GM23338 (cell line): ENCODE measurements around the gene CERS3. TPM values are rescaled to one million over a fixed set of nuclear protein-coding genes. Genes with fewer than 3 reads are reported as not detected.

Experiments used
- ATAC-seq: fragments of 200-7000 bp; cut with Tn5 transposase; 3 replicates; pipeline ENCODE4 v1.9.1; 2020
- DNase-seq: peaks from one replicate; pipeline ENCODE4 v3.0.0-alpha.2; 2015; ENCODE audit warnings: low spot score
- H2AFZ ChIP-seq: fragments of 200-600 bp; sonication (generic); 2 replicates; pipeline ENCODE4 v1.8.0; 2016; ENCODE audit warnings: antibody characterized with exemption, mild to moderate bottlenecking, moderate library complexity
- H3F3A ChIP-seq: fragments of 200-600 bp; sonication (generic); replicated peaks from 2 replicates; pipeline ENCODE4 v1.8.0; 2017; ENCODE audit warnings: antibody characterized with exemption, mixed run types, low read depth
- H3K27ac ChIP-seq: fragments of 200-600 bp; sonication (generic); 2 replicates; pipeline ENCODE4 v1.6.1; 2016; ENCODE audit warnings: low read depth
- H3K27me3 ChIP-seq: fragments of 200-600 bp; sonication (generic); 2 replicates; pipeline ENCODE4 v1.8.0; 2016; ENCODE audit warnings: mild to moderate bottlenecking, mixed run types, moderate library complexity; ENCODE audit not compliant: insufficient read depth
- H3K36me3 ChIP-seq: fragments of 200-600 bp; sonication (generic); 2 replicates; pipeline ENCODE4 v1.8.0; 2016; ENCODE audit warnings: mild to moderate bottlenecking; ENCODE audit not compliant: insufficient read depth
- H3K4me1 ChIP-seq: fragments of 200-600 bp; sonication (generic); 2 replicates; pipeline ENCODE4 v1.8.0; 2016; ENCODE audit warnings: mild to moderate bottlenecking, moderate library complexity; ENCODE audit not compliant: insufficient read depth
- H3K4me2 ChIP-seq: fragments of 200-600 bp; sonication (generic); 2 replicates; pipeline ENCODE4 v1.7.1; 2017; ENCODE audit warnings: mixed run types
- H3K4me3 ChIP-seq: fragments of 200-600 bp; sonication (generic); 2 replicates; pipeline ENCODE4 v1.6.1; 2016; ENCODE audit warnings: mixed run types
- H3K79me2 ChIP-seq: fragments of 200-600 bp; sonication (generic); replicated peaks from 2 replicates; pipeline ENCODE4 v1.8.0; 2017; ENCODE audit warnings: mild to moderate bottlenecking; ENCODE audit not compliant: insufficient read depth
- H3K9me2 ChIP-seq: fragments of 200-600 bp; sonication (generic); 2 replicates; pipeline ENCODE4 v1.8.0; 2017; ENCODE audit not compliant: insufficient read depth
- H4K20me1 ChIP-seq: fragments of 200-600 bp; sonication (generic); replicated peaks from 2 replicates; pipeline ENCODE4 v1.8.0; 2017; ENCODE audit warnings: mild to moderate bottlenecking; ENCODE audit not compliant: insufficient read depth
- H3K27ac Mint-ChIP-seq: 2 replicates; pipeline ENCODE4 v1.8.0; 2020; ENCODE audit warnings: inconsistent platforms, mild to moderate bottlenecking, moderate library complexity, mixed read lengths
- H3K27me3 Mint-ChIP-seq: 3 replicates; pipeline ENCODE4 v1.8.0; 2022; ENCODE audit warnings: low read depth, mild to moderate bottlenecking, moderate library complexity, mixed read lengths, inconsistent platforms; ENCODE audit not compliant: insufficient read depth, poor library complexity
- H3K36me3 Mint-ChIP-seq: 3 replicates; pipeline ENCODE4 v1.8.0; 2021; ENCODE audit warnings: low read depth, mild to moderate bottlenecking, inconsistent platforms, moderate library complexity, mixed read lengths
- H3K4me1 Mint-ChIP-seq: 3 replicates; pipeline ENCODE4 v1.8.0; 2020; ENCODE audit warnings: mild to moderate bottlenecking, inconsistent platforms, mixed read lengths
- H3K4me3 Mint-ChIP-seq: 3 replicates; pipeline ENCODE4 v1.8.0; 2021; ENCODE audit warnings: moderate library complexity, mild to moderate bottlenecking, inconsistent platforms, mixed read lengths
- H3K9me3 Mint-ChIP-seq: 3 replicates; pipeline ENCODE4 v1.8.0; 2020; ENCODE audit warnings: moderate library complexity, mild to moderate bottlenecking, inconsistent platforms, mixed read lengths
- CREB1 ChIP-seq: fragments of 250-450 bp; sonication (Bioruptor Pico); IDR thresholded peaks from 2 replicates; pipeline ENCODE4 v1.5.0; 2020; ENCODE audit warnings: low read depth, mild to moderate bottlenecking, moderate library complexity
- ETS1 ChIP-seq: IDR thresholded peaks from 2 replicates; pipeline ENCODE4 v1.6.1; 2016; ENCODE audit warnings: antibody characterized with exemption
- EZH2 ChIP-seq: fragments of 200-600 bp; sonication (generic); IDR thresholded peaks from one replicate; pipeline ENCODE4 v1.8.0; 2017; ENCODE audit warnings: antibody characterized with exemption, mild to moderate bottlenecking, low read depth; ENCODE audit not compliant: unreplicated experiment
- EZH2phosphoT487 ChIP-seq: fragments of 200-600 bp; sonication (generic); IDR thresholded peaks from one replicate; pipeline ENCODE4 v1.8.1; 2018; ENCODE audit warnings: antibody characterized with exemption; ENCODE audit not compliant: unreplicated experiment
- JUNB ChIP-seq: IDR thresholded peaks from one replicate; pipeline ENCODE4 v1.6.1; 2016; ENCODE audit warnings: antibody characterized with exemption; ENCODE audit not compliant: unreplicated experiment
- NANOG ChIP-seq: IDR thresholded peaks from 2 replicates; pipeline ENCODE4 v1.6.1; 2016; ENCODE audit warnings: antibody characterized with exemption, borderline replicate concordance
- POLR2AphosphoS5 ChIP-seq: IDR thresholded peaks from 2 replicates; pipeline ENCODE4 v1.6.1; 2016; ENCODE audit warnings: antibody characterized with exemption, low read depth
- STAT1 ChIP-seq: IDR thresholded peaks from one replicate; pipeline ENCODE4 v1.6.1; 2016; ENCODE audit warnings: antibody characterized with exemption; ENCODE audit not compliant: unreplicated experiment
- ZNF114 ChIP-seq: fragments of 250-450 bp; sonication (Bioruptor Pico); IDR thresholded peaks from 2 replicates; pipeline ENCODE4 v1.5.0; 2020; ENCODE audit warnings: mild to moderate bottlenecking, moderate library complexity
- ZNF331 ChIP-seq: fragments of 250-450 bp; sonication (Bioruptor Pico); IDR thresholded peaks from 2 replicates; pipeline ENCODE4 v1.5.0; 2020; ENCODE audit warnings: low read depth, mild to moderate bottlenecking, moderate library complexity
- ZNF462 ChIP-seq: fragments of 250-450 bp; sonication (Bioruptor Pico); IDR thresholded peaks from 2 replicates; pipeline ENCODE4 v1.5.0; 2020; ENCODE audit warnings: mild to moderate bottlenecking, moderate library complexity
- polyA plus RNA-seq: library from polyadenylated mRNA; unstranded; fragments of >200 nt; fragmentation: Nextera tagmentation; extraction: Ambion mirVana; gene quantifications from 2 replicates; pipeline ENCODE4 v1.2.1, GENCODE V29; 2016
- total RNA-seq: library from RNA; depleted of rRNA; stranded (reverse); fragments of >200 nt; shearing (Covaris generic); gene quantifications from 2 replicates; pipeline ENCODE4 v1.2.3, GENCODE V29; 2014
- TF ChIP-seq, protein P1 (sequence below): IDR thresholded peaks from one replicate; pipeline ENCODE4 v1.6.1; 2018; ENCODE audit warnings: antibody characterized with exemption; ENCODE audit not compliant: unreplicated experiment
- TF ChIP-seq, protein P2 (sequence below), 2 experiments: fragments of 200-600 bp in 1 of 2; sonication (generic) in 1 of 2; conservative IDR thresholded peaks; 2 replicates each; pipeline versions ENCODE4 v1.5.1 to v1.6.1; 2016 to 2017; ENCODE audit warnings: antibody characterized with exemption in 2 of 2, low read depth in 2 of 2, mild to moderate bottlenecking in 2 of 2, moderate library complexity in 1 of 2

Gene CERS3
- total and polyA plus RNA-seq, 2 experiments from 2014 or later = 1.8 to 2.2 TPM

GRCh38 chr15:100454148-100454547, 74.6 kb downstream of the CERS3 start:
- no peak for DNase-seq
- Histone ChIP-seq H2AFZ (no peak overlapping the region), H3K27ac (no peak overlapping the region), H3K36me3 (peaks cover 19% of the 10 kb centered on the region; the same call in 1 of the 2 replicates), H3K27me3 (no peaks in the 10 kb centered on the region), H3K4me1 (no peaks in the 10 kb centered on the region), H3K4me3 (no peak overlapping the region), H3F3A (no peaks in the 10 kb centered on the region), H4K20me1 (no peaks in the 10 kb centered on the region), H3K4me2 (no peak overlapping the region), H3K79me2 (no peaks in the 10 kb centered on the region), H3K9me2 (no peaks in the 10 kb centered on the region)
- Mint-ChIP-seq H3K27me3 (peaks cover 2% of the 10 kb centered on the region), H3K27ac (no peak overlapping the region), H3K4me1 (no peaks in the 10 kb centered on the region), H3K9me3 (peaks cover 27% of the 10 kb centered on the region), H3K36me3 (peaks cover 11% of the 10 kb centered on the region; the same call in 2 of the 3 replicates), H3K4me3 (no peak overlapping the region)
- TF ChIP-seq EZH2phosphoT487 (no peak), ZNF114 (no peak), POLR2AphosphoS5 (no peak), ZNF331 (CRISPR knock-in tag) (no peak), NANOG (no peak), ETS1 (no peak), STAT1 (no peak), ZNF462 (CRISPR knock-in tag) (no peak), CREB1 (CRISPR knock-in tag) (no peak), EZH2 (no peak), JUNB (no peak)
- TF ChIP-seq, protein P1, sequence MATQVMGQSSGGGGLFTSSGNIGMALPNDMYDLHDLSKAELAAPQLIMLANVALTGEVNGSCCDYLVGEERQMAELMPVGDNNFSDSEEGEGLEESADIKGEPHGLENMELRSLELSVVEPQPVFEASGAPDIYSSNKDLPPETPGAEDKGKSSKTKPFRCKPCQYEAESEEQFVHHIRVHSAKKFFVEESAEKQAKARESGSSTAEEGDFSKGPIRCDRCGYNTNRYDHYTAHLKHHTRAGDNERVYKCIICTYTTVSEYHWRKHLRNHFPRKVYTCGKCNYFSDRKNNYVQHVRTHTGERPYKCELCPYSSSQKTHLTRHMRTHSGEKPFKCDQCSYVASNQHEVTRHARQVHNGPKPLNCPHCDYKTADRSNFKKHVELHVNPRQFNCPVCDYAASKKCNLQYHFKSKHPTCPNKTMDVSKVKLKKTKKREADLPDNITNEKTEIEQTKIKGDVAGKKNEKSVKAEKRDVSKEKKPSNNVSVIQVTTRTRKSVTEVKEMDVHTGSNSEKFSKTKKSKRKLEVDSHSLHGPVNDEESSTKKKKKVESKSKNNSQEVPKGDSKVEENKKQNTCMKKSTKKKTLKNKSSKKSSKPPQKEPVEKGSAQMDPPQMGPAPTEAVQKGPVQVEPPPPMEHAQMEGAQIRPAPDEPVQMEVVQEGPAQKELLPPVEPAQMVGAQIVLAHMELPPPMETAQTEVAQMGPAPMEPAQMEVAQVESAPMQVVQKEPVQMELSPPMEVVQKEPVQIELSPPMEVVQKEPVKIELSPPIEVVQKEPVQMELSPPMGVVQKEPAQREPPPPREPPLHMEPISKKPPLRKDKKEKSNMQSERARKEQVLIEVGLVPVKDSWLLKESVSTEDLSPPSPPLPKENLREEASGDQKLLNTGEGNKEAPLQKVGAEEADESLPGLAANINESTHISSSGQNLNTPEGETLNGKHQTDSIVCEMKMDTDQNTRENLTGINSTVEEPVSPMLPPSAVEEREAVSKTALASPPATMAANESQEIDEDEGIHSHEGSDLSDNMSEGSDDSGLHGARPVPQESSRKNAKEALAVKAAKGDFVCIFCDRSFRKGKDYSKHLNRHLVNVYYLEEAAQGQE = no peak
- TF ChIP-seq, protein P2, sequence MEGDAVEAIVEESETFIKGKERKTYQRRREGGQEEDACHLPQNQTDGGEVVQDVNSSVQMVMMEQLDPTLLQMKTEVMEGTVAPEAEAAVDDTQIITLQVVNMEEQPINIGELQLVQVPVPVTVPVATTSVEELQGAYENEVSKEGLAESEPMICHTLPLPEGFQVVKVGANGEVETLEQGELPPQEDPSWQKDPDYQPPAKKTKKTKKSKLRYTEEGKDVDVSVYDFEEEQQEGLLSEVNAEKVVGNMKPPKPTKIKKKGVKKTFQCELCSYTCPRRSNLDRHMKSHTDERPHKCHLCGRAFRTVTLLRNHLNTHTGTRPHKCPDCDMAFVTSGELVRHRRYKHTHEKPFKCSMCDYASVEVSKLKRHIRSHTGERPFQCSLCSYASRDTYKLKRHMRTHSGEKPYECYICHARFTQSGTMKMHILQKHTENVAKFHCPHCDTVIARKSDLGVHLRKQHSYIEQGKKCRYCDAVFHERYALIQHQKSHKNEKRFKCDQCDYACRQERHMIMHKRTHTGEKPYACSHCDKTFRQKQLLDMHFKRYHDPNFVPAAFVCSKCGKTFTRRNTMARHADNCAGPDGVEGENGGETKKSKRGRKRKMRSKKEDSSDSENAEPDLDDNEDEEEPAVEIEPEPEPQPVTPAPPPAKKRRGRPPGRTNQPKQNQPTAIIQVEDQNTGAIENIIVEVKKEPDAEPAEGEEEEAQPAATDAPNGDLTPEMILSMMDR (conservative IDR thresholded peaks at IDR 0.05; ENCODE audit: low read depth in 2 of 2) = no peak
- no peak for ATAC-seq
